GM21515 (cell line): ENCODE data around the gene CDK8.

Source experiments
- ATAC-seq: cut with Tn5 transposase; IDR thresholded peaks from one replicate; pipeline ENCODE4 v1.9.1; 2021; ENCODE audit not compliant: unreplicated experiment

The CDK8 gene

DNA sequence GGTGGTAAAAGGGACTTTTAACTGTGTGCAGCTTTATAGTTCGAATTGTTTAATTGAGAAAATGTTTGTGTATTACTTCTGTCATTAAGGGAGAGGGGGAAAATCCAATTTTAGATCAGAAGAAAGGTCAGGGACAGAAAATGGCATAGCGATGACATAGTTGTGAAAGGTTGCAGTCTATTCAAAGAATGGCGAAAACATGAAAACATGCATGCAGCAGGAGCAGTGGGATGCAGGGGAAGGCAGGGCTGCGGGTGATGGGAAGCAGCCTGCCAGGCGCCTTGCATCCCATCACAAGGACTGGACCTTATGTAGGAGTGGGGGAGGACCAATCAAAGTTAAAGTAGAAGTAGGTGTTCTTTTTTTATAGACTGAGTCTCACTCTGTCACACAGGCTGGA, 125.9 kb downstream of the CDK8 start:
- ATAC-seq, result no peak

DNA sequence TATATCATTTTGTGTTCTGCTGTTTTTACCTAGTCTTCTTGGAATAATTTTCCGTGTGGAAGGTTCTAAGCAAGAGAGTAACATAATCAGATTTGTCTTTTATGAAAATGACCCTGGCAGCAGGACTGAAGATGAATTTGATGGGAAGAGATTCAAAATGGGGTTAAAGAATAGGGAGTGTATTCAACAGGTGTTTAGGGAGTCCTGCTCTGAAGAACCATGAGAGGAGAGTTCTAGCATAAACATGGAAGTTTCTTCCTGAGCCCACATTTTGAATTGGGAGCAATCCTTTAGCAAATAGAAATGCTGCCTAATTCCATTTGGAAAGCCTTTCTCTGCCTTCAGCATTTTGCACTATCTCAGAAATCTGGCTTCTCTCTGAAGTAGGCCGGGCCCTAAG, 127.0 kb downstream of the CDK8 start:
- ATAC-seq, result no peak

- ATAC-seq, result no peak
Observed at GRCh38 chr13:26382366-26382765, 128.4 kb downstream of the CDK8 start.

- ATAC-seq, result no peak
Observed at GRCh38 chr13:26382835-26383234, 128.9 kb downstream of the CDK8 start.

- ATAC-seq, result no peak
Observed at GRCh38 chr13:26384587-26384986, 130.7 kb downstream of the CDK8 start.

GRCh38 chr13:26386026-26386425, 132.1 kb downstream of the CDK8 start:
- ATAC-seq, result no peak

DNA sequence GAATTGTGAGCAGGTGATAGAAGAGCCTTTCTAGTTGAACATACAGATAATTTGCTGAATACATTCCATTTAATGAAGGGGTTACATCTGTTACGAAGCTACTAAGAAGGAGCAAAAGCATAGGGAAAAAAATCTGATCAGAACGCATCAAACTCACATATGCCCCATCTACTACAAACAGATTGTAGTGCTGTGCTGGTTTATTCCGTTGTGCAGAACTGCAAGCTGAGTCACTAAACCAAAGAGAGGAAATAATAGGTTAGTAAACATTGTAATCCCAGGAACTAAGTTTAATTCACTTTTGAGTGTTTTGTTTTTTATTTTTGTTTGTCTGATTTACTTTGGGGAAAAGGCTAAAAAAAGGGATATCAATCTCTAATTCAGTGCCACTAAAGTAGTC, 136.3 kb downstream of the CDK8 start:
- no peak for ATAC-seq

- ATAC-seq, result no peak
Observed at GRCh38 chr13:26400545-26400944, 146.6 kb downstream of the CDK8 start.

DNA sequence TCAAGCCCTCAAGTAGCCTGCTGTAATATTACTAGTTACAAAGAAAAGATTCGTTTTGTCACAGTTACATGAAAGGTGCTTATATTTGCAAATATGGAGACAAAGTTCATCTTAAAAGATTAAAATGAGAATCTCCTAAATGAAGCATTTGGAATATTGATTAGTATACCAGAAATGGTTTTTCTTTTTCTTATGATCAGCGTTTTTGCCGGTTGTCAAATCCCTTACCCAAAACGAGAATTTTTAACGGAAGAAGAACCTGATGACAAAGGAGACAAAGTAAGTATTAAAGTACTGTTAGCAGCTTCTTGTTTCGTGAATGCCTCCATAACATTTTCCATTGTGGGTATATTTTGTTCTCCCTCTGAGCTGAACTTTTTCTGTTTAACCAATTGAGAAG, 147.1 kb downstream of the CDK8 start:
- no peak for ATAC-seq

- no peak for ATAC-seq
Observed at GRCh38 chr13:26401578-26402021, 147.7 kb downstream of the CDK8 start.

DNA sequence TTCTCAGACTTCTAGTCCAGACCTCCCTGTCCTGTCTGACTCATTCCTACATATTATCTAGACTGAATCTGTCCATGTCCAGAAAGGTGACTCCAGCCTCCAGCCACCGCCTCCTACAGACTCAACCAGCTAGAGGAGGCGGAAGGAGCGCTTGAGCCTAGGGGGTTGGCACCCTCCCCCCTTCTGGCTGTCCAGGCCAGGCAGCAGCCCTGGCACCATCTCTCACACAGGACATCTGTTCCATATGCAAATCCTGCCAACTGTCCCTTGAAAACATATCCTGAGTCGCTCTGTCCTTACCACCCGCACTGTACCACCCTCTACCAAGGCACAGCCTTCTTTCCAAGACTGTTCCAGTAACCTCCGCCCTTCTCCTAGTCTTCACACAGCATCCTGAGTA, 152.9 kb downstream of the CDK8 start:
- no peak for ATAC-seq

DNA sequence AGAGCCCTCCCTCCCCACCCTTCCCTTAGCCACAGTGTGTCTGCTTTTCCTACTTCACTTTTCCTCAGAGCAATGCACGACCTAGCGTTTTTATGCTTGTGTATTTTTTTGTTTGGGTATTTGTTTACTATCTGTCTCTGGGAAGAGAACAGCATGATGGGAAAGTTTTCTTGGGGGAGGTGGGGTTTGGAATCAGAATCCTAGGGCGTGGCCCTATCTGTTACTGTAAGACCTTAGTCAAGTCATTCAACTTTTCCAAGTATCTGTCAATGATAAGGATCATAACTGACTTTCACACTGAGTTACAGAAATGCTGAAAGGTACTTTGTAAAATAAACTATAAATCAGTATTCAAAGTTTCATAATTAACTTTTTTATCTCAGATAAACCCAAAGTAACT, 157.3 kb downstream of the CDK8 start:
- ATAC-seq, result no peak

GRCh38 chr13:26412263-26412662, 158.3 kb downstream of the CDK8 start:
- no peak for ATAC-seq

GRCh38 chr13:26412936-26413716, 159.2 kb downstream of the CDK8 start:
- no peak for ATAC-seq

DNA sequence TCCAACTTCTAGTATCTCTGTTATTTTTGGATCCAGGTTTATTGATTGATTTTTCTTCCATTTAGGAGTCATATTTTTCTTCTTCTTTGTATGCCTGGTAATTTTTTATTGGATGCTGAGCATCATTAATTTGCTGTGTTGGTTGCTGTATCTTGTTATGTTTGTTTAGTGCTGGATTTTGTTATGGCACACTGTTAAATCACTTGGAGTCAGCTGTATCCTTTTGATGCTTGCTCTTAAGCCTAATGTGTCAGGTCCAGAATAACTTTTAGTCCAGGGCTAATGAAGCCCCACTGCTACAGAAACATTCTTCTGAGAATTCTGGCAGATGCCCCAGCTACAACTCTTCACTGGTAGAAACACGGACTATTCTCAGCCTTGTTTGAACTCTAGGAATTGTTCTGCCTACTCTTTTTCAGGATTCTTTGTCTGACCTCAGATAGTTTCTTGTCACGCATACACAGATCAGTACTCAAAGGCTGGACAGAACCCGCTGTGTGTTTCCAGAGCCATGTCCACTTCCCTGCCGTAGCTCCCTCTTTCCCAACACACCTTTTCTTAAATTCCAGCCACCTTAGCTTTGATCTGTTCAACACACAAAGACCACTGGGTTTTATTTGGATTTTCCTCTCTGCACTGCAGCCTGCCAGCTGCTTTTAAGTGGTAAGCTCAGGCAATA, 166.5 kb downstream of the CDK8 start:
- no peak for ATAC-seq

- no peak for ATAC-seq
Observed at GRCh38 chr13:26422036-26422435, 168.1 kb downstream of the CDK8 start.

DNA sequence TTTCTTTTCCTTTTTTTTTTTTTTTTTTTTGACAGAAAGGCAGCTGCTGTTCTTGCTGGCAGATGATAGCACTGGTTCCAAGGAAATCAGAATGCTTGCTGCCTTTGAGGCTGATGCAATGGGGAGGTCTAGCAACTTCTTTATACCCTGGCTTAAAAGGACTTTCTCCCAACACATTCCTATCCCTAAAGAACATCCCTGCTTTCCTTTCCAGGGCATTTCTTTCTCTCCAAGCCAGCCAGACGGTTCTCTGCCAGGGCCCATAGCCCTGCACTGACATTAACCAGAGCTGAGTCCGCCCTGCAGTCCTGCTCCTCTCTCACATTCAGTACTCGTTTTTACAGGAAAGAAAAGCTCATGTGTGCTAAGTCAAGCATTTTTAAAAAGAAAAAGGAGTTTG, 169.7 kb downstream of the CDK8 start:
- ATAC-seq, result no peak

DNA sequence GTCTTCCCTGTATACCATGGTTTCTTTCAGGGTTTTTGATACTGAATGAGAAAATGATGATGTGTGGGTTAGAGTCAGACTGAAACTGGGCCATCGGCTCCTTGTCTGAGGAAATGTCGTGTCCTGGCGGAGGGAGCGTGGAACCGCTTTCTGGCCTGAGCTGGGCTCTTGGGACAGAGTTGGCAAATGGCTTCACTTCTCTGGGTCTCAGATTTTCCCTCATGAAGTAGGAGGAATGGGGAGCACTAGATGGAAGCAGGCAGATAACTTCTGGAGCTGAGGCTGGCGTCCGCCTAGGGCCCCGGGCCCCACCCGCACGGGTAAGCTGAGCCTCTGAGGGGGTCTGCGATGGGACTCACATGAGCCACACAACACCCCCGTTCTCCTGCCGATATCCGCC, 170.3 kb downstream of the CDK8 start:
- no peak for ATAC-seq

GRCh38 chr13:26425443-26426358, 171.8 kb downstream of the CDK8 start:
- ATAC-seq, result no peak

GRCh38 chr13:26433776-26434175, 179.8 kb downstream of the CDK8 start:
- ATAC-seq, result no peak

DNA sequence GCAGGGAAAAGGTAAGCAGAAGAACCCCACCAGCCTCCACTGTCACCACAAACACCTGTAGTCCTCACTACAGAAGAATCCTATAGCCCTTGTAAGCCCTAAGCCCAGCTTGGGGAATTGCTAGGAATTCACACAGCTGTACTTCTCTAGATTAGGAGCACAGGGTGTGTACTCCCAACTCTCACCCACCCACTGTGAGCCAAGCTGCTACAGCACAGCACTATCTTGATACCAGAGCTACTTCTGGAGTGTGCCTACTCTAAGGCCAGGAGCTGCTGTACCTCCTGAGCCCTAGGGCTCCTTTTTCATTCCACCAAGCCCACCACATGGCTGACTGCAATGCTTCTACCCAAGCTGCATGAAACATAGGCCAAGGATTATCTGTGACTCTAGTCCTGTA, 181.2 kb downstream of the CDK8 start:
- no peak for ATAC-seq

DNA sequence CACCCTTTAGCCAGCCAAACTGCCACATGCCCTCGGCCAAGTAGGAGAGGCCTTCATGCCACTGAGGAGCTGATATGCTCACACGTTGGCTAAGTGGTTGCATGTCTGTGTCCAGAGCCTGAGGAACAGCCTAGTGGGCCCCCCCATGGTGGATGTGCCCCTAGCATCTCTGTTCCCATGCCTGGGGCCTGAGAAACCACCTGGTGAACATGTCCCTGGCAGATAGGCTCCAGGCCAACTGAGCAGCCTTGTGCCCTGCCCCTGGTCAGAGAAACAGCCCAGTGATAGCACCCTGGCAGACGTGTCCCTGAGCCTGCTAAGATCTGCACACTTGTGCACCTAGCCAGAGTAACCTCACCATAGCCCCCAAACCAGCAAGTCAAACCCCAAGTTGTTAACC, 181.7 kb downstream of the CDK8 start:
- ATAC-seq, result no peak
